ENCODE results near the gene RNASE8.

RNASE8 gene

DNA sequence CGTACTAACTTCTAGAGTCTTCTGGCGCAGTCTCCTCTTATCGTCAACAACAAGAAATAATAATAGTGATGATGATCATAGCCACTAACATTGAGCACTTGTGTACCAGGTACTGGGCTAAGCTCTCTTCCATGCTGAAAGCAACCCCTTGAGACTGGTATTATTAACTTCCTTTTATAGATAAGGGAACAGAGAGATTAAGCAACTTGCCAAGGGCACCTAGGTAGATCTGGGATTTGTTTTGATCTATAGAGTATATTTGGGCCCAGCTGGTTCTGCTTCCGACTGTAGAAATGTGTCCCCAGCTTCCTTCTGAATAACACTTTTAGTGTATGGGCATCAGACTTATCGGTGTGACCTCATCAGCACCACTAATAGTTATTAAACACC lies 42.0 kb downstream of the RNASE8 start:
- no peak overlapping the region for H3K27ac ChIP-seq
- H3K27me3 ChIP-seq (replicated peaks), result no peaks in the 10 kb centered on the region
- H3K36me3 ChIP-seq (replicated peaks), result no peaks in the 10 kb centered on the region
- no peak for DNase-seq
- in situ Hi-C loops (cut with HindIII; ENCODE audit: low pct_ligation_motif_present, low sequenced_read_pairs), result no loop called here
- no peak overlapping the region for H3K4me3 ChIP-seq (ENCODE audit: low read depth, low read length)
- no peak for TF ChIP-seq CTCF (IDR thresholded peaks at IDR 0.05; ENCODE audit: low read depth, low read length, missing control alignments)

- in situ Hi-C loops (cut with HindIII; ENCODE audit: low pct_ligation_motif_present, low sequenced_read_pairs), result no loop called here
- TF ChIP-seq CTCF (IDR thresholded peaks at IDR 0.05; ENCODE audit: low read depth, low read length, missing control alignments), result no peak
Observed at GRCh38 chr14:21100931-21101330, 43.3 kb downstream of the RNASE8 start, which contains the start of gene TMEM253. Gene TMEM253, plus strand, starts transcription at chr14:21101066. Its CDS starts 278 bp downstream, at chr14:21101344.

DNA sequence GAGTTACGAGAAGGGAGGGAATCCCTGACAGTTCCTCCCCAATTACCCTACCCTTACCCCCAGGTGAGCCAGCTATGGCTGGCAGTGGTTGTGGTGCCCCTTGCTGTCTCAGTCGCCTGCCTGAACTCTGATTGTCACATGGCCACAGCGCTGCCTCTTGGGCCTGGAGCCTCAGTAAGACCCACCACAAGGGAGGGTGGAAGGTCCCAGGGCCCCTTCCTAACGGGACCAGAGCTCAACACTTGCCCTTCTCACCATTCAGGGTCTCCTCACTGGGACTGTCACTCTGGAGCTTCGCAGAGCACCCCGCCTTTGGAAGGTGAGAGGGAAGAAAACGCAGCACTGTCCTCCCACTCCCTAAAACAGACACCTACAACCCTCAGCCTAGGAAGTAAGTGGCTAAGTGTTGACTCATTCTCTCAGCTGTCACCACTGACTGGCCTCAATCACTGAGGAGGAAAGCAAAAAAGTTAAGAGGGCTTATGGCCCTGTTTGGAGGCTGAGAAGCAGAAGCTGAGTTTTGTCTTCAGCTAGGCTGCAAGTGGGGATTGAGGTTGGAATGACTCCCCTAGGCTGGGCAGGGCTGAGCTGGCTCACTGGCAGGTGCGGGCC lies 44.3 kb downstream of the RNASE8 start:
- Histone ChIP-seq H3K4me3 (ENCODE audit: low read depth, low read length) (no peak overlapping the region), H3K27ac (no peak overlapping the region), H3K27me3 (replicated peaks) (no peaks in the 10 kb centered on the region), H3K36me3 (replicated peaks) (no peaks in the 10 kb centered on the region)
- no peak for DNase-seq
- TF ChIP-seq CTCF (IDR thresholded peaks at IDR 0.05; ENCODE audit: low read depth, low read length, missing control alignments), result no peak
- in situ Hi-C loops (cut with HindIII; ENCODE audit: low pct_ligation_motif_present, low sequenced_read_pairs), result no loop called here

More at GRCh38 chr14:21100931-21101330, 43.3 kb downstream of the RNASE8 start, which contains the start of gene TMEM253:
- no peak for DNase-seq
- Histone ChIP-seq H3K4me3 (ENCODE audit: low read depth, low read length) (no peak within 1 kb of the TSS), H3K27me3 (replicated peaks) (no peaks in the 10 kb centered on the region), H3K36me3 (replicated peaks) (no peaks in the 10 kb centered on the region), H3K27ac (no peak within 1 kb of the TSS)

GRCh38 chr14:21102521-21103410 lies 45.1 kb downstream of the RNASE8 start:
- no peaks in the 10 kb centered on the region for H3K36me3 ChIP-seq (replicated peaks)
- no peak for DNase-seq
- in situ Hi-C loops (cut with HindIII; ENCODE audit: low pct_ligation_motif_present, low sequenced_read_pairs), result no loop called here
- no peak overlapping the region for H3K27ac ChIP-seq
- peak overlapping the region; percentile 73 for H3K4me3 ChIP-seq (ENCODE audit: low read depth, low read length)
- no peaks in the 10 kb centered on the region for H3K27me3 ChIP-seq (replicated peaks)
- TF ChIP-seq CTCF (IDR thresholded peaks at IDR 0.05; ENCODE audit: low read depth, low read length, missing control alignments), result no peak

DNA sequence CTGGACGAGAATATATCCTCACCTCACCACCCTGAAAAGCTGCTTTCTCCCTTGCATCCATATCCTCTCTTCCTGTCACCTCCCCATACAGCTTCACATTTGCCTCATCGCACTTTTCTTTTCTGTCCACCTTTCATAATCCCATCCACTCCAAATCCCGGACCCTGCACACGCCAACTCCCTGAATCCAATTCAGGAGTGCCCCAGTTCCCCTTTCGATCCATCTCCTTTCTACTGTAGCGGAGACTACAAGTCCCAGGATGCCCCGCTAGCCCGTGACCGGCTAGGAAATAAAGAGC lies 45.7 kb downstream of the RNASE8 start:
- Histone ChIP-seq H3K36me3 (replicated peaks) (no peaks in the 10 kb centered on the region), H3K27ac (peak overlapping the region; percentile 100), H3K4me3 (ENCODE audit: low read depth, low read length) (peak overlapping the region; percentile 73), H3K27me3 (replicated peaks) (no peaks in the 10 kb centered on the region)
- DNase-seq, result no peak
- in situ Hi-C loops (cut with HindIII; ENCODE audit: low pct_ligation_motif_present, low sequenced_read_pairs), result no loop called here
- TF ChIP-seq CTCF (IDR thresholded peaks at IDR 0.05; ENCODE audit: low read depth, low read length, missing control alignments), result no peak

Measured in brain microvascular endothelial cell (primary cell).